Activated naive CD4-positive, alpha-beta T cell treated with anti-CD3 and anti-CD28 coated beads, Interleukin-2, amount 10 ng/mL, durations not matched to agents 7 days and 5 days (primary cell): ENCODE results near the gene CTXND2.

Experiments
- CTCF ChIA-PET: fragments of 350-600 bp; sonication (Branson Sonifier 250); formaldehyde crosslinking; loops from one replicate; lab custom pipeline; 2021; ENCODE audit warnings: antibody characterized with exemption; lab: Charles Lee
- DNase-seq: peaks from one replicate; pipeline ENCODE4 v3.0.0-alpha.2; 2020
- H3K27ac Mint-ChIP-seq: one replicate; pipeline ENCODE4 v1.8.0; 2021; ENCODE audit warnings: mild to moderate bottlenecking, moderate library complexity, mixed read lengths
- H3K27me3 Mint-ChIP-seq: one replicate; pipeline ENCODE4 v1.8.0; 2021; ENCODE audit warnings: mild to moderate bottlenecking, mixed read lengths
- H3K36me3 Mint-ChIP-seq: one replicate; pipeline ENCODE4 v1.8.0; 2021; ENCODE audit warnings: mixed read lengths
- H3K4me1 Mint-ChIP-seq: one replicate; pipeline ENCODE4 v1.8.0; 2021; ENCODE audit warnings: mixed read lengths
- H3K4me3 Mint-ChIP-seq: one replicate; pipeline ENCODE4 v1.8.0; 2021; ENCODE audit warnings: mild to moderate bottlenecking, moderate library complexity, mixed read lengths
- H3K9me3 Mint-ChIP-seq: one replicate; pipeline ENCODE4 v1.8.0; 2021; ENCODE audit warnings: mixed read lengths

The CTXND2 gene

GRCh38 chr1:150954708-150955107 is 67.8 kb downstream of the CTXND2 start:
- no peak overlapping the region for H3K4me3 Mint-ChIP-seq
- H3K9me3 Mint-ChIP-seq = no peaks in the 10 kb centered on the region
- DNase-seq = no peak
- no peaks in the 10 kb centered on the region for H3K27me3 Mint-ChIP-seq
- H3K27ac Mint-ChIP-seq = no peak overlapping the region
- peaks cover 58% of the 10 kb centered on the region for H3K36me3 Mint-ChIP-seq
- no peaks in the 10 kb centered on the region for H3K4me1 Mint-ChIP-seq
- CTCF ChIA-PET = interaction anchor here (1.6 kb wide), 1 partner anchor 41 kb away, joined by 4 read pairs; no protein-coding TSS in a partner anchor

GRCh38 chr1:150955280-150955679 is 68.3 kb downstream of the CTXND2 start:
- no peaks in the 10 kb centered on the region for H3K4me1 Mint-ChIP-seq
- CTCF ChIA-PET = interaction anchor here (0.6 to 1.6 kb wide), 3 partner anchors 41 to 399 kb away, joined by 3 to 4 read pairs (median 3); no protein-coding TSS in a partner anchor
- no peak for DNase-seq
- H3K4me3 Mint-ChIP-seq = no peak overlapping the region
- H3K27me3 Mint-ChIP-seq = no peaks in the 10 kb centered on the region
- H3K9me3 Mint-ChIP-seq = no peaks in the 10 kb centered on the region
- H3K27ac Mint-ChIP-seq = no peak overlapping the region
- peaks cover 57% of the 10 kb centered on the region for H3K36me3 Mint-ChIP-seq

GRCh38 chr1:150957666-150958065 is 70.7 kb downstream of the CTXND2 start:
- Mint-ChIP-seq H3K4me3 (no peak overlapping the region), H3K36me3 (peaks cover 54% of the 10 kb centered on the region), H3K9me3 (no peaks in the 10 kb centered on the region), H3K27me3 (no peaks in the 10 kb centered on the region), H3K27ac (no peak overlapping the region), H3K4me1 (peaks cover 3% of the 10 kb centered on the region)
- CTCF ChIA-PET = interaction anchor here (0.6 to 1.1 kb wide), 2 partner anchors 16 to 304 kb away, joined by 3 to 4 read pairs; no protein-coding TSS in a partner anchor
- DNase-seq = no peak

GRCh38 chr1:150960646-150961045 is 73.7 kb downstream of the CTXND2 start:
- Mint-ChIP-seq H3K36me3 (peaks cover 59% of the 10 kb centered on the region), H3K4me3 (no peak overlapping the region), H3K27ac (no peak overlapping the region)

GRCh38 chr1:150961756-150962155 is 74.8 kb downstream of the CTXND2 start:
- Mint-ChIP-seq H3K9me3 (no peaks in the 10 kb centered on the region), H3K27ac (peak overlapping the region; percentile 51), H3K27me3 (no peaks in the 10 kb centered on the region), H3K4me3 (no peak overlapping the region), H3K4me1 (peaks cover 10% of the 10 kb centered on the region), H3K36me3 (peaks cover 65% of the 10 kb centered on the region)
- no peak for DNase-seq
- CTCF ChIA-PET = interaction anchor here (0.6 to 2.6 kb wide), 2 partner anchors 33 to 422 kb away, joined by 3 to 6 read pairs; no protein-coding TSS in a partner anchor

More at GRCh38 chr1:150960646-150961045, 73.7 kb downstream of the CTXND2 start:
- peaks cover 10% of the 10 kb centered on the region for H3K4me1 Mint-ChIP-seq
- no peaks in the 10 kb centered on the region for H3K27me3 Mint-ChIP-seq
- no peak for DNase-seq
- no peaks in the 10 kb centered on the region for H3K9me3 Mint-ChIP-seq
- CTCF ChIA-PET = no interaction called here
